Mucosa of stomach (tissue), 1 donor: ENCODE results near the gene ANGPTL2.
"Not testable (repeated sequence)": the region's sequence is repeated elsewhere in the genome, so short reads cannot be mapped to it uniquely, and the experiment has no call there.

Experiments
- H3K27me3 ChIP-seq: one replicate; pipeline ENCODE4 v1.7.0; 2013; ENCODE audit warnings: mild to moderate bottlenecking, low read length; ENCODE audit not compliant: control insufficient read depth, insufficient read depth
- H3K36me3 ChIP-seq: one replicate; pipeline ENCODE4 v1.7.0; 2013; ENCODE audit warnings: low read length; ENCODE audit not compliant: control insufficient read depth, insufficient read depth
- H3K4me1 ChIP-seq: one replicate; pipeline ENCODE4 v1.7.0; 2013; ENCODE audit warnings: mild to moderate bottlenecking, low read length; ENCODE audit not compliant: control insufficient read depth, insufficient read depth
- H3K4me3 ChIP-seq: one replicate; pipeline ENCODE4 v1.7.0; 2013; ENCODE audit warnings: low read length
- H3K9ac ChIP-seq: one replicate; pipeline ENCODE4 v1.7.0; 2013; ENCODE audit warnings: mild to moderate bottlenecking, low read length, moderate library complexity
- H3K9me3 ChIP-seq: one replicate; pipeline ENCODE4 v1.7.0; 2013; ENCODE audit warnings: mild to moderate bottlenecking, low read length, moderate library complexity; ENCODE audit not compliant: control insufficient read depth
- donor health status: Pancreatic carcinoma.

Gene ANGPTL2, protein sequence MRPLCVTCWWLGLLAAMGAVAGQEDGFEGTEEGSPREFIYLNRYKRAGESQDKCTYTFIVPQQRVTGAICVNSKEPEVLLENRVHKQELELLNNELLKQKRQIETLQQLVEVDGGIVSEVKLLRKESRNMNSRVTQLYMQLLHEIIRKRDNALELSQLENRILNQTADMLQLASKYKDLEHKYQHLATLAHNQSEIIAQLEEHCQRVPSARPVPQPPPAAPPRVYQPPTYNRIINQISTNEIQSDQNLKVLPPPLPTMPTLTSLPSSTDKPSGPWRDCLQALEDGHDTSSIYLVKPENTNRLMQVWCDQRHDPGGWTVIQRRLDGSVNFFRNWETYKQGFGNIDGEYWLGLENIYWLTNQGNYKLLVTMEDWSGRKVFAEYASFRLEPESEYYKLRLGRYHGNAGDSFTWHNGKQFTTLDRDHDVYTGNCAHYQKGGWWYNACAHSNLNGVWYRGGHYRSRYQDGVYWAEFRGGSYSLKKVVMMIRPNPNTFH

DNA sequence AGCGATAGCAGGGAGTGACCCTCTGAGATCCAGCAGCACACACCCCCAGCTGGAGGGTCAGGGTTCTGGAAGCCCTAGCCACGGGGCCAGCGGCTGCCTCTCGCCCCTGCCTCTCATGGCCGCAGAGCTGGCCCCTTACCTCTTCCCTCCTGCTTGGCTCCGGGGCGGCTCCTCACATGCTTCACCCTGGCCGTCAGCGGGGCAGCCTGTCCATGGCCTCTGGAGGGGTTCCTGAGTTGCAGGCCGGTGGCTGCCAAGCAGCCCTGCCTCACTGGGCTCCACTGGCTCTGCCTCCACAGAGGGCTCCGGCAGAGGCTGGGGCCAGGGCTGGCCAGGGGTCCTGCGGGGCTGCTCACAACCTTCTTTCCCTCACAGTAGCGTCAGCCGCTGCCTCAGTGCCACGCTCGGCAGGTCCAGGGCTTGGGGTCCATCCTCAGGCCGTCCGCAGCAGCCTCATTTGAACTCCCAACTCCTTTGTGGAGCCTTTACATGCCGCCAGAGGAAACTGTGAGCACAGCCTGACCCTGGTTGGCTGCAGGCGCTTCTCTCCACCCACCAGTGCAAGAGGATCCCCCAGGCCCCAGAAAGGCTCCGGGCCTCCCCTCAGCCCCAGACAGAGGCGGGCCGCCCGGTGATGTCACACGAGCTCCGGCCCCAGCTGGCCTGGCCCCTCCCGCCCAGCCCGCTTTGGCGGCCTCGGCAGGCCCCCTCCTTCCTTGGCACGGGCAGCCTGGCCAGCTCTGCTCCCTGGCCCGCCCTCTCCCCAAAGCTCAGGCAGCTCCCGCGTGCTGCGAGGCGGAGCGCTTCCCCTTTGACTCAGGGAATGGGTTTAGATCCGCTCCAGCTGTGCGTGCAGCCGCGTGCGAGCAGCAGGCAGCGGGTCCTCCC lies at the start of gene ANGPTL2:
TSS of gene ANGPTL2 (minus strand) at position 460 of the 888 bp plus-strand sequence. CDS start 13,904 bp downstream, outside the sequence.
- Histone ChIP-seq H3K27me3 (no peaks in the 10 kb centered on the region), H3K4me3 (no peak within 1 kb of the TSS), H3K9ac (peak within 1 kb of the TSS; percentile 65), H3K9me3 (no peaks in the 10 kb centered on the region), H3K4me1 (peaks cover 28% of the 10 kb centered on the region), H3K36me3 (peaks cover 6% of the 10 kb centered on the region)

DNA sequence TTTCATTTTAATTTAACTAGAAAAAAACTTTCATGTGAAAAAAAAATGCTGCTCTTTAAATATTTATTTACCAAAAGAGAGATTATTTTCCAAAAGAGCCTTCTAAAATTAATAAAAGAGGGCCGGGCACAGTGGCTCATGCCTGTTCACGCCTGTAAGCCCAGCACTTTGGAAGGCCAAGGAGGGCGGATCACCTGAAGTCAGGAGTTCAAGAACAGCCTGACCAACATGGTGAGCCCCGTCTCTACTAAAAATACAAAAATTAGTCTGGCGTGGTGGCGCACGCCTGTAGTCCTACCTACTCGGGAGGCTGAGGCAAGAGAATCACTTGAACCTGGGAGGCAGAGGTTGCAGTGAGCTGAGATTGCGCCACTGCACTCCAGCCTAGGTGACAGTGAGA lies 48.9 kb upstream of the ANGPTL2 start:
- not testable (repeated sequence) for H3K27me3 ChIP-seq, H3K9ac ChIP-seq, H3K36me3 ChIP-seq, H3K4me3 ChIP-seq, H3K4me1 ChIP-seq, H3K9me3 ChIP-seq

DNA sequence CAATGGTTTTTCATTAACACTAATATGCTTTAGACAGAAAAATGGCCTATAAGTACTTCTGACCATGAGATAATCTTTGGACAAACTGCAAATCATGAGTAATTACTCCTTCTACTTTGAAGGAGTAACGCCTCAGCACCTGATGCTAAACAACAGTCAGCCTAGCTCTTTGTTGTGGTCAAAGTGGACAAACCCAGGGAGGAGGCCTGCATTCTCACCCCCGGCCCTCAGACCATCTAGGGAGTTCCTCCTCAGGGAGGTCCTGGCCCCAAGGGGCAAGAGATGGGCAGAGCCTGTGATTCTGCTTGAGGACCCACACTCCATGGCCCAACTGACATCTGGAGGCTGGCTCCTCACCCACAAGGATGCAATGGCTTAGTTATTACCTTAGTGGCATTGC lies 48.2 kb upstream of the ANGPTL2 start:
- Histone ChIP-seq H3K9ac (no peak overlapping the region), H3K4me1 (no peaks in the 10 kb centered on the region), H3K9me3 (no peaks in the 10 kb centered on the region), H3K36me3 (no peaks in the 10 kb centered on the region), H3K4me3 (no peak overlapping the region), H3K27me3 (no peaks in the 10 kb centered on the region)

DNA sequence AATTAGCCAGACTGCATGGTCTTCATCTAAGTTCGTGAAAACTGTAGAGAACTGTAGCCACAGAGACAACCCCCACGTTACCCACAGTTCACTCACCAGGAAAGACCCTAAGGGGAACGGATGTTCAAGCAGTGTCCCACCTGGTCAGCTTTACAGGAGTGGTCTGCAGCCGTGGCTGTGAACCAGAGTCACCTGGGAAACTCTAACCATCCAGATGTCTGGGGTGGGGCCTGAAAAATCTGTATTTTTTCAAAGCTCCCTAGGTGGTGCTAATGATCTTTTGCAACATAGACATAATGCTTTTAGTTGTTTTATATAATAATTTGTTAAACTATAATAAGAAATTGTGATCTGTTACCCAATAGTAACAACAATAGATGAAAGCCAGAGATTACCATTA lies 47.7 kb upstream of the ANGPTL2 start:
- no peaks in the 10 kb centered on the region for H3K27me3 ChIP-seq
- H3K9ac ChIP-seq: no peak overlapping the region
- no peaks in the 10 kb centered on the region for H3K9me3 ChIP-seq
- no peaks in the 10 kb centered on the region for H3K36me3 ChIP-seq
- no peaks in the 10 kb centered on the region for H3K4me1 ChIP-seq
- H3K4me3 ChIP-seq: no peak overlapping the region

DNA sequence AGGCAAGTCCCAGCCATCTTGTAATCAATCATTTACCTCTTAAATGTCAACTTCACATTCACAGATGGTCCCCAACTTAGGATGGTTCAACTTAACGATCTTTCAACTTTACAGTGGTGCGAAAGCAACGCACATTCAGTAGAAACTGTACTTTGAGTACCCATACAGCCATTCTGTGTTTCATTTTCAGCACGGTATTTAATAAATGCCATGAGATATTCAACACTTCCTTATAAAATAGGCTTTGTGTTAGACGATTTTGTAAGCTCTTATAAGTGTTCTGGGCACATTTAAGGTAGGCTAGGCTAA lies 47.1 kb upstream of the ANGPTL2 start:
- H3K27me3 ChIP-seq: no peaks in the 10 kb centered on the region
- H3K9ac ChIP-seq: no peak overlapping the region
- H3K4me3 ChIP-seq: no peak overlapping the region

DNA sequence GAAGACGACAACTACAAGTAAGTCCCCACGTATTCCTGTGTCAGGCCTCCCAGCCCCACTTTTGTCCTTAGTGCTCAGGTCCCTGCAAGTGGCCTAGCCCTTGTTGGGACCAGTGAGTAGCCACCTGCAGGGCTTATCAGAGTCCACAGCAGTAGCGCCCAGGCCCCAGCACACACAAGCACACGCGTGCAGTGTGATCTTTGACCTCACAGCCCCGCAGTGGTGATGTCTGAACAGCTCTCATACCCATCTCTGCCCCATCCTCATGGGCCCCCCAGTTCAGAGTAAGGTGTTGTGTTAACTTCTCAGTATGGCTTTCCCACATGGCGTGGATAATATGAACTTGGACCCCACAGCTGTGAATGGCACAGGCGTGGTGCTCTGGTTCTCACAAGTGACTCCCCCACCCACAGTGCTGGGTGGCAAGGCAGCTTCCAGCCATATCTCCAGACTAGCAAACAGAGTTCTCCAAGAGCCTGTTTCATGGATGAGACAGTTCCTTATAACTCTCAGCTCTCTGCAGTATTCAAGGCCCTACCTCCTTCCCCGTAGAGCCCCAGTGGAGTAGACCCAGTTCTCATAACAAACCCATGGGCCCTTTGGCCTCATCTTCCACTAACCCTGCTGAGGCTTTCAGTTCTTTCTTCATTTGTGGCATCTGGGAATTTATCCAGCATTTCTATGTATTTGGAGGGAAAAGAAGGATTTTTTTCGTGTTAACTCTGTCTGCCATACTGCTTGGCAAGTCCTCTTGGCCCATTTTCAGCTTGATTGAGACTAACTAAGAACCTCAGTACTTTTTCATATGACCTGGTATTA lies 46.5 kb upstream of the ANGPTL2 start:
- Histone ChIP-seq H3K9ac (no peak overlapping the region), H3K27me3 (no peaks in the 10 kb centered on the region), H3K4me1 (no peaks in the 10 kb centered on the region), H3K4me3 (no peak overlapping the region), H3K9me3 (no peaks in the 10 kb centered on the region), H3K36me3 (no peaks in the 10 kb centered on the region)

More for the DNA sequence above, 47.1 kb upstream of the ANGPTL2 start:
- H3K9me3 ChIP-seq: no peaks in the 10 kb centered on the region
- no peaks in the 10 kb centered on the region for H3K4me1 ChIP-seq
- H3K36me3 ChIP-seq: no peaks in the 10 kb centered on the region

DNA sequence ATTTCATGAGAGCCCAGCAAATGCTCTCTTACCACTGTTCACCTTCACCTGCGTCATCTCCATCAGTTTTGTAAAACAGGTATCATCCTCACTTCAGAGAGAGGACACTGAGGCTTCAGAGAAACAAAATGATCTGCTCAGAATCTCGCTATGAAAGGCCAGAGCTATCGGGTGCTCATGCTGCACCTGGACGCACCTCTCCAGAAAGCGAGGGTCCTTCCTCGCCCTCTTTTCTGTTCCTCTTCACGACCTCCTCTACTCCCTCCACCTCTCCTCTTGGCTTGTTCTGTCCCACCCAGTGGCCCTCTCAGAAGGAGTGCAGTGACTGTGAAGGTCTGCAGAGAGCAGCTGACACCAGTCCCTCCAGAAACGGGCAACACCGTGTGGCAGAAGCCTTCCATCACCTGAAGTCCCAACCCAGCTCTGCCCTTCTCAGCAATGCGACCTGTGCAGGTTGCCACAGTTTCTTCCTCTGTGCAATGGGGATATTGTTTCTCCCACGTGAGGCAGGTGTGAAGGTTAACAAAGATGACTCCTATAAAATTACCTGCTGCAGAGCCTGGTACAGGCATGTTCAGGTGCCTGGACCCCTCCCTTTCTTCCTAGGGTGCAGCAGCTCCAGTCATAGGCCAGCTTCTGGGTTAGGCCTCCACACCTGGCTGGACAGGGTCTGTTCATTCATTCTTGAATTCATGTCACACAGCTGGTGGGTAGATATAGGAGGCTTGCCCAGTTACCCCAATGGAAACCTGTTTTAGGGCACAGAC lies 45.3 kb upstream of the ANGPTL2 start:
- no peak overlapping the region for H3K4me3 ChIP-seq
- H3K27me3 ChIP-seq: no peaks in the 10 kb centered on the region
- no peaks in the 10 kb centered on the region for H3K36me3 ChIP-seq
- H3K9me3 ChIP-seq: no peaks in the 10 kb centered on the region
- no peak overlapping the region for H3K9ac ChIP-seq
- H3K4me1 ChIP-seq: no peaks in the 10 kb centered on the region

DNA sequence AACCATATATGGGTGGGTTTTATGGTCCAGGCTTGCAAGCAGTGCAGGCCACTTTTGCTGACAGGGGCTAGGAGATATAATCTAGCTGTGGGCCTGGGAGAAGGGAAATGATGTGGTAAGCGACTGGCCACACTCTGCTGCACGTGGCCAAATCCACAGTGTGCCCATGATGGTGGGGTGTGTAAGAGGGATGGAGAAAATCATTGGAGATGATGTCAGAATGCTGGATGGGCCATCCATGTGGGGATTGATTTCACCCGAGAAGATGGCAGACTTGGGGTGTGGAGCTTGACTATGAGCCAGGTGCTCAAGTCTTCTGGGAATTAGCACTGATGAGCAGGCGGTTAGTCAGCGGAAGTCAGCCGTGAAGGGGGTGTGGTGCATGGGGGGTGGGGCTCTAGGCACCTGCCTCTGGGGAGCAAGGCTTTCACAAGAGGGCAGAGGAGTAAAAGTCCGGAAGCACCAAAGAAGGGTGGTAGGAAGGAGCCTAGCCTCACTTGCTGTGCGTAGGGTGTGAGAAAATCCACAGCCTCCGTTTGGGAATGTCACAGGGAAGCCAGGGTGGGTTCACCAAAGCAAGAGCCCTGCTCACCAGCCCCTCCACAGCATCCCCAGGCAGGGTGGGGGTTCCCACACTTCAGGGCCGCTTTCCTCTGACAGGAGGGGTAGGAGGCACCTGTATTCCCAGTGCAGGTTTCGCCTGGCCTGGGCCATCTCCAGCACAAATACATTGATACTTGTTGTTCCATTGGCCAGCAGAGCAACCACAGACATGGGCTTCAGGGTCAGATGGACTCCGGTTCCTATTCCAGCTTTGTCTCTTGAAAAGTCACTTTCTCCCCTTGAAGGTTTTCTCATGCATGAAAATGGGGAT lies 44.5 kb upstream of the ANGPTL2 start:
- H3K4me3 ChIP-seq: no peak overlapping the region
- no peaks in the 10 kb centered on the region for H3K9me3 ChIP-seq
- no peak overlapping the region for H3K9ac ChIP-seq
- no peaks in the 10 kb centered on the region for H3K27me3 ChIP-seq
- H3K36me3 ChIP-seq: no peaks in the 10 kb centered on the region
- no peaks in the 10 kb centered on the region for H3K4me1 ChIP-seq

DNA sequence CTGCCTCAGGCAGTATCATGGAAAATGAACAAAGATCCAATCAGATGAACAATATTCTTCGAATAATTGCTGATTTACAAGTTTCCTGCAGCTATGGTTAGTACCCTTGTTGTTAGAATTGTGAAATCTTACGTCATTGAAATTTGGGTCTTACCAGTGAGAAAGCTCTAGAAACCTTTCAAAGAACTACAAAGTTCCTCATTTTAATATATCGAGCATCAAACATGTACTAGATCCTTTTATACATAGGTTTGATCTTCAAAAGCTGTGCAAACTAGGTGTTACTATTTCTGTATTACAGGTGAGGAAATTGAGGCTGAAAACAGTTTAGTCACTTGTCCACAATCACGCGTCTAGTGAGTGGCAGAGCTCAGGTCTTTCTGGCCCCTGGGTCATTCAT lies 43.7 kb upstream of the ANGPTL2 start:
- H3K4me1 ChIP-seq: no peaks in the 10 kb centered on the region
- H3K9me3 ChIP-seq: no peaks in the 10 kb centered on the region
- H3K36me3 ChIP-seq: no peaks in the 10 kb centered on the region
- no peak overlapping the region for H3K9ac ChIP-seq
- H3K27me3 ChIP-seq: no peaks in the 10 kb centered on the region
- H3K4me3 ChIP-seq: no peak overlapping the region

DNA sequence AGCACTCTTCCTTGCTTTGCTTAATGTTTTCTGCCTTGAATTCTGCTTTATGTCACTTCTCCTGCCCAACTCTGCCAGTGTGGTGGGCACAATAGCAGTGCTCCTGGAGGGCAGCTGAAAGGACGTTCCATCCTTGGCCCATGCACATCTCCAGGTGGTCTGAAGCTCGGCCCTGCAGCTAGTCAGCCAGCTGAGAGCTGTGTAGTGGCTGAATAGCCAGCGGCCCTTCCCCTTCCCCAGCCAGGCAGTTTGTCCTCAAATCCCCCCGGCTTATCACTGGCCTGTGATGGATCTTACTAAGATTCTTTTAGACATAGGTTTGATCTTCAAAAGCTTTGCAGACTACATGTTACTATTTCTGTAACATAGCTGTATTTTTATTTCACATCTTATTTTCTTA lies 42.7 kb upstream of the ANGPTL2 start:
- H3K27me3 ChIP-seq: no peaks in the 10 kb centered on the region
- H3K9ac ChIP-seq: no peak overlapping the region
- no peaks in the 10 kb centered on the region for H3K9me3 ChIP-seq
- H3K4me1 ChIP-seq: no peaks in the 10 kb centered on the region
- no peak overlapping the region for H3K4me3 ChIP-seq
- no peaks in the 10 kb centered on the region for H3K36me3 ChIP-seq
